ENCODE measurements around the gene SORBS1.

SORBS1 gene

DNA sequence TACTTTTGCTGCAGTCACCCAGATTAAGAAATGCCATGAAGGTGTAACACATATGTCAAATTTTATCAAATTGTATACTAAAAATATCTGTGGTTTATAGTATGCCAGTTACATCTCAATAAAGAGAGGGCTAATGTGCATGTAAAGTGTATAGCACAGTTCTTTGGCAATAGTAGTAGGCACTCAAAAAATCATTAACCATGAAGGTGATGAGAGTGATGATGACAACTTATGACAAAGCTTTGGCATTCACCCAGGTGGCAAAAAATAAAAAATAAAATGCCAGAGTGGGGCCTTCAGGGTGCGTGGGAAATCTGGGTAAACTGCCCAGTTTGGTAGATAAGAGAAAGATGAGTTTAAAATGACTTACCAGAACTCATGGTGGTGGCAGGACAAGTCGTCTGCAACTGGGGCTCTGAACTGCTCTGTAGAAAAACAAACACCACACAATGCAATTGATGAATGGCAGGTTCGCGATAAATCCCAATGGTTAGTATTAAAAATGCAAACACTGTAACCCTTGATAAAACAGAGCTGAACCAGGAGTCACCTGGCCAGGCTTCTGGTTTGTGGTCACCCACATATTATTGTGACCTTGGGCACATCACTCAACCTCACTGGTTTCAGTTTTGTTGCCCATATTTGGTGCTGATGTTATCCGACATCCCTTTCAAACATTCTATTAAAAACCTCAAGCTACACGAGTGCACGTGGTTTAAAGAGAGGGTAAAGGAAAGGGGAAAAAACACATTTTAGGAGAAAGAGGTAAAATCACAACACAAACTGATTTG lies 120.2 kb downstream of the SORBS1 start:
- Mint-ChIP-seq H3K27me3 (ENCODE audit: low read depth) (peaks cover 46% of the 10 kb centered on the region), H3K9me3 (no peaks in the 10 kb centered on the region), H3K36me3 (ENCODE audit: low read depth) (no peaks in the 10 kb centered on the region), H3K27ac (no peak overlapping the region), H3K4me3 (no peak overlapping the region), H3K4me1 (ENCODE audit: low read depth) (peaks cover 10% of the 10 kb centered on the region)
- DNase-seq (ENCODE audit: low spot score), result peak; percentile 25

DNA sequence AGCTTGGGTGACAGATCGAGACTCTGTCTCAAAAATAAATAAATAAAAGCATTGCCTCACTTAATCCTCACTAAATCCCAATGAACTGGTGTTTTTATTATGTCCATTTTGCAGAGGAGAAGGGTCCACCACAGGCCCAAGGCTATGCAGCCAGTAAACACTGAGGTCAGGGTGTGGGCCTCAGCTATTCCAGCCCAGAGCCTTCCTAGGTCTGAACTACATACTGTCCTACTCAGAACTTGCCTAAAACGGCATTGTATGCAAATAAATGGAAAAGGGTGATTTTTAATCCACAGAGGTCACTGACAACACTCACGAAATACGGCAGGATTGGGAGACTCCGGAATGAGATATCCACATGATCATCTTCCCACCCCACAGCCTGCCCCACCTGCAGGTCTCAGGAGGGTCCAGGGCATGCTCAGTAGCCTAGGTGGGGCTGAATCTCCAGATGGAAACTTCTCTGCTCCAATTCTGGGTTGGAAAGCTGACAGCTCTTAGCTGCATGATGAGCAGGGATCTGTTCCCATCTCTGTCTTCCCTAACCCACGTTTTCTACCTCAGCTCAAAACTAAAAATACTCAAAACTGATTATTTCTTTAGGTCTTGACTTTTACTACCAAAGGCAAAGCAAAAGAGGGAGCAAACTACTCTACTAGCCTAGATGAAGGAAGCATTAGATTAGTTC lies 121.0 kb downstream of the SORBS1 start:
- Mint-ChIP-seq H3K4me3 (no peak overlapping the region), H3K36me3 (ENCODE audit: low read depth) (no peaks in the 10 kb centered on the region), H3K4me1 (ENCODE audit: low read depth) (peaks cover 10% of the 10 kb centered on the region), H3K27ac (no peak overlapping the region), H3K27me3 (ENCODE audit: low read depth) (peaks cover 41% of the 10 kb centered on the region), H3K9me3 (no peaks in the 10 kb centered on the region)
- DNase-seq (ENCODE audit: low spot score), result no peak

DNA sequence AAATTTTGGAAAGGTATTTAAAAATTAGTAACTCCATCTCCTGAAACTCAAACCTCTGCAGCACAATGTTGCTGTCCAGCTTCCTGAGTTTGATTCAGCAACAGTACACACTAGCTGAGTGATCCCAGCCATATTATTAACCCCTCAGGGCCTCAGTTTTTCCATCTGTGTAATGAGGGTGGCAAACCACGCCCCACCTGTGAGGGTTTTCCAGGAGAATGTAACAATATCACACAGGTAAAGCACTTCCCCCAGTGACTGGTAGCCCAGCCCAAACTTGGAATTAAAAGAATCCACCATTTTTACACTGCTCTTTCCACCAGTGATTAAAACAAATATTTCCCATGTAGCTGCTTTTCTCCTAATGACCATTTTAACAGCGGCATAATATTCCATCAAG lies 122.4 kb downstream of the SORBS1 start:
- DNase-seq (ENCODE audit: low spot score), result no peak
- no peaks in the 10 kb centered on the region for H3K36me3 Mint-ChIP-seq (ENCODE audit: low read depth)
- H3K9me3 Mint-ChIP-seq, result no peaks in the 10 kb centered on the region
- no peak overlapping the region for H3K27ac Mint-ChIP-seq
- no peak overlapping the region for H3K4me3 Mint-ChIP-seq
- peaks cover 10% of the 10 kb centered on the region for H3K4me1 Mint-ChIP-seq (ENCODE audit: low read depth)
- H3K27me3 Mint-ChIP-seq (ENCODE audit: low read depth), result peaks cover 34% of the 10 kb centered on the region

DNA sequence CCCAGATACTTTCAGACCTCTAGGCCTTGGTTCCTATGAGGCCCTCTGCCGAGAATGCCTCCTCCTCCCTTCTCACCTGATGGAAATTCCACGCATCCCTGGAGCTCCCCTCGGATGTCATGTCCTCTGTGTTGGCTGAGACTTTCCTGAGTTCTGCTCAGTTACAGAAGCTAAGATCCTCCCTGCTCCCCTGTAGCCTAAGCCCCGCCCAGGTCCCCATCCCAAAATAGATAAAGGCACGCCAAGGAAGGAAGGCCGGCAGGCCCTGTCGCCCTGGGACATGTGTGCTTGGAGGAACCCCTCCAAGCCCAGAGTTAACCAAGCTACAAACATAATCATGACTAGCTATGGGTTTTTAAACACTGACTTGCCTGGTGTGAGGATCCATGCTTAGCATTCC lies 123.5 kb downstream of the SORBS1 start:
- no peaks in the 10 kb centered on the region for H3K36me3 Mint-ChIP-seq (ENCODE audit: low read depth)
- H3K9me3 Mint-ChIP-seq, result no peaks in the 10 kb centered on the region
- H3K4me3 Mint-ChIP-seq, result no peak overlapping the region
- peaks cover 27% of the 10 kb centered on the region for H3K27me3 Mint-ChIP-seq (ENCODE audit: low read depth)
- H3K27ac Mint-ChIP-seq, result no peak overlapping the region
- peaks cover 10% of the 10 kb centered on the region for H3K4me1 Mint-ChIP-seq (ENCODE audit: low read depth)
- DNase-seq (ENCODE audit: low spot score), result no peak

DNA sequence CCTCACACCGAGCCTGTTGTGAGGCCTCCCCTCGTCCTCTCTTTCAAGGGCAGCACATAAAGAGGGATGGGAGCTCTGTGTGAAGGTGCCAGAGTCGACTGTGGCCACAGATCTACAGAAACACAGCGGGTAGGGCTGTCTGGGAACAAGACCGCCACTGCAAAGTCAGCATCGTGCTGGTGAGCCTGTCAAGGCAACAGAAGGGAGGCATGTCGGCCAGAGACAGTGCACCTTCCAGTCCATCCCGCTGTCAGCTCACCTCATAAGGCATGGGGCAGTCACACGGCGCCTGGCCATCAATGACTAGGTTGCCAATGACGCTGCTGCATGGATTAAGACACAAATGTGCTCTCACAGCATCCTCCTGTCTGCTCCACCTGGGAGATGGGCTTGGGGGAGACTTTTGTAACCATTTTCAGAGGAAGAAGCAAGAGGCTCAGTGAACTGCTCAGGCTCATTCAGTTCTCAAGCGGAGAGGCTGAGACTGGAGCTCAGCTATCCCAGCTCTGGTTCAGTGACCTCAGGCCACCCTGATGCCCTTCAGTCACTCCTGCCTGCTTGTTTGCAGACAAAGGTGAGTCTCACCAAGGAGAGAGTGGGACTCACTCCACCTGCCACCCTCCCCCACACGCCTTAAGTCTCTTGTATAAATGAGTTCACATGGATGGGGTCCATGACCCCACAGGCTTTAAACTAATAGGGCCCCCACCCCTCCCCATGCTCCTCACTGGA lies 125.5 kb downstream of the SORBS1 start:
- Mint-ChIP-seq H3K4me3 (no peak overlapping the region), H3K4me1 (ENCODE audit: low read depth) (no peaks in the 10 kb centered on the region), H3K9me3 (no peaks in the 10 kb centered on the region), H3K36me3 (ENCODE audit: low read depth) (no peaks in the 10 kb centered on the region), H3K27ac (no peak overlapping the region), H3K27me3 (ENCODE audit: low read depth) (peaks cover 13% of the 10 kb centered on the region)
- DNase-seq (ENCODE audit: low spot score), result no peak

DNA sequence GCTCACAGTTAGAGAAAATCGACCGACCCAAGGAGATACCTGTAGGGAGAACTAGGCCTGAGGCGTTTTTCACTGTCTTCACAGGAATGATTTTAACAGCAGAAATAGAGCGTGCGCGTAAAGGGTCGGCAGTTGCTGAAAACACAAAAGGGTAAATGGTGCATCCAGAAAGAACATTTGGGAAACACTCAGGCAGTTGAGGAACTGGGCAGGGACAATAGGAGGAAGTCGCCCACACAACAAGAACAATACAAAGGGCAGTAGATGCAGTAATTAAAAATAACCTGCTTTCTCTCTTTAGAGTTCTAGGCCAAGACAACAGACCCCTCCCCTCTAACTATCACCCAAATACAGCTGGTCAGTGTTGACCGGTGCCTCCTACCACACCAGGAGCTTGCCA lies 126.6 kb downstream of the SORBS1 start:
- Mint-ChIP-seq H3K4me3 (no peak overlapping the region), H3K27me3 (ENCODE audit: low read depth) (peaks cover 8% of the 10 kb centered on the region), H3K36me3 (ENCODE audit: low read depth) (no peaks in the 10 kb centered on the region), H3K27ac (no peak overlapping the region), H3K9me3 (no peaks in the 10 kb centered on the region), H3K4me1 (ENCODE audit: low read depth) (no peaks in the 10 kb centered on the region)
- no peak for DNase-seq (ENCODE audit: low spot score)

DNA sequence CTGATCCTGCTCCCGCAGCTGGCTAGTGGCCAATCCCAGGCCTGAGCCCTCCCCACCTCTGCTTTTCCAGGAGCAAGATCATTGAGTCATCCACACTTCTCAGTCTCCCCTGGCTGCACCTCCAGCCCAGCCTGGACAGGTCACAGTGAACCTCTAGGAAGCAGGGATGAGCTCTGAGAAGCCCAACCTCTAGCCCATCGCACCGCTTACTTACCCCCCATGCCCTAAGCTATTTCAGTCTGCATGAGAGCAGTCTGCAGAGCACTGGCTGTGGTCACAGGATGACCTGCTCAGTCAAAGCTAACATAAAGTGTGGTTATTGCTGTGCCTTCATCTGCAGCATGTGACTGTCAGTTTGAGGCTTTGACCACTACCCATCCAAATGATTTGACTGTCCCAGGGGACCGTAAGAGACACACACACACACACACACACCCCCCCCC lies 129.2 kb downstream of the SORBS1 start:
- Mint-ChIP-seq H3K4me1 (ENCODE audit: low read depth) (no peaks in the 10 kb centered on the region), H3K27ac (no peak overlapping the region), H3K27me3 (ENCODE audit: low read depth) (peaks cover 5% of the 10 kb centered on the region), H3K9me3 (no peaks in the 10 kb centered on the region), H3K36me3 (ENCODE audit: low read depth) (no peaks in the 10 kb centered on the region), H3K4me3 (no peak overlapping the region)
- no peak for DNase-seq (ENCODE audit: low spot score)

DNA sequence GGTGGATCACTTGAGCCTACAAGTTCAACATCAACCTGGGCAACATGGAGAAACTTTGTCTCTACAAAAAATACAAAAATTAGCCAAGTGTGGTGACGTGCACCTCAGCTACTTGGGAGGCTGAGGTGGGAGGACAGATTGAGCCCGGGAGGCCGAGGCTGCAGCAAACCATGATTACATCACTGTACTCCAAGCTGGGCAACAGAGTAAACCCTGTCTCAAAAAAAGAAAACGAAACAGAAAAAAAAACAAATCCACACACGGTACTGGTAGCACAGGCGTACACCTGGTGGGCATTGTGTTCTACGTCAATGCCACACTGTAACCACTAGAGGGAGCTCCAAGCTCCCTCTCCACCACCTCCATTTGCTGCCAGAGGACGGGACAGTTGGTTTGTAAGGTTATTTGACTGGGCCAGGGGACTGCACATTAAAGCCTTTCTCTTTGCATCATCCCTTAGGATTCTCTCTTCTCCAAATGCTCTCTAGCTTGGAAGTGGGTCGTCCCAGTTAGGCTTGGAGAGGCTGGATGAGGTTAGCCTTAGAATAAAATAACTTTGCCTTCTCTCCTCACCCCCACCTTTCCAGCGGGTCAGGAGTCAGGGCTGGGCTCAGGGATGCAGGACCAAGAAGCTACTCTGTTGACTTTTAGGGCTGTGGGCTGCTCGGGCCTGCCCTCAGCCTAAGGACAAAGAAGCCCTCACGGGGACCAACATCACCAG lies 130.8 kb downstream of the SORBS1 start:
- peak; percentile 27 for DNase-seq (ENCODE audit: low spot score)
- H3K27me3 Mint-ChIP-seq (ENCODE audit: low read depth), result peaks cover 5% of the 10 kb centered on the region
- no peaks in the 10 kb centered on the region for H3K36me3 Mint-ChIP-seq (ENCODE audit: low read depth)
- H3K4me1 Mint-ChIP-seq (ENCODE audit: low read depth), result no peaks in the 10 kb centered on the region
- H3K4me3 Mint-ChIP-seq, result no peak overlapping the region
- no peaks in the 10 kb centered on the region for H3K9me3 Mint-ChIP-seq
- H3K27ac Mint-ChIP-seq, result no peak overlapping the region

DNA sequence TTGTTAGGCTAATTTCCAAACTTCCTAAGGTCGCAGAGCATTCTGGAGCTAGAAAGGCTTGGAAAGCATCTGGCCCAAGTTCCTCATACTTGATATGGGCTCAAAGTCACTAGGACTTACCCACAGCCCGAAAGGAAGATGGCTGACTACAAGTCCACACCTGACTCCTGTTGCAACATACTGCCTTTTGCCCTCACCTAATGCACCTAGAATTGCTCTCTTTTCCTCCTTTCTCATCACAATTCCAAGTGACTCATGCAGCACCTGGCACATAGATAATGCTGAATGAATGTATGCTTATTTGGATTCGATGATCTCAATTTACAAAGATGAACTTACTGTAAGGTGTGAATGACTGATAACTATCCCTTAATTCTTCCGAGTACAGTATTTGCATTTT lies 131.5 kb downstream of the SORBS1 start:
- Mint-ChIP-seq H3K4me1 (ENCODE audit: low read depth) (no peaks in the 10 kb centered on the region), H3K9me3 (no peaks in the 10 kb centered on the region), H3K4me3 (no peak overlapping the region), H3K27me3 (ENCODE audit: low read depth) (peaks cover 9% of the 10 kb centered on the region), H3K36me3 (ENCODE audit: low read depth) (no peaks in the 10 kb centered on the region), H3K27ac (no peak overlapping the region)
- DNase-seq (ENCODE audit: low spot score), result no peak

DNA sequence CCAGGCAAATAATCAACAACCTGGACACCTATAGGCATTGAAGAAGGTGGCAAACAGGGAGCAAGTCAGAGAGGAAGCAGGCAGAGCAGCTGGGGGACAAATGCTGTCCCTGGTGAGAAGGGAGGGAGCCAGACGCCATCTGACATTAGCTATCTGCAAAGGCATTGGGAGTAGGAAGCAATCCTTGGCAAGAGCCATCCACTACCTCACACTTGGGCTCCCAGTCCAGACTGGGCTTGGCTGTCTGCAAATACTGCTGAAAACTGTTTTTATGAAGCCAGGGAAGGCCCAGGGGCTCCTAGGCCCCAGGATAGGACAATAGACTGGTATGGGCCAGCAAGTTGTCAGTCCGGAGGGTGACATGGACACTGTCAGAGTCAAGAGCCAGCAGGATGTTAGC lies 132.5 kb downstream of the SORBS1 start:
- Mint-ChIP-seq H3K36me3 (ENCODE audit: low read depth) (no peaks in the 10 kb centered on the region), H3K4me1 (ENCODE audit: low read depth) (no peaks in the 10 kb centered on the region), H3K9me3 (no peaks in the 10 kb centered on the region), H3K27ac (no peak overlapping the region), H3K4me3 (no peak overlapping the region), H3K27me3 (ENCODE audit: low read depth) (peaks cover 9% of the 10 kb centered on the region)
- DNase-seq (ENCODE audit: low spot score), result no peak

DNA sequence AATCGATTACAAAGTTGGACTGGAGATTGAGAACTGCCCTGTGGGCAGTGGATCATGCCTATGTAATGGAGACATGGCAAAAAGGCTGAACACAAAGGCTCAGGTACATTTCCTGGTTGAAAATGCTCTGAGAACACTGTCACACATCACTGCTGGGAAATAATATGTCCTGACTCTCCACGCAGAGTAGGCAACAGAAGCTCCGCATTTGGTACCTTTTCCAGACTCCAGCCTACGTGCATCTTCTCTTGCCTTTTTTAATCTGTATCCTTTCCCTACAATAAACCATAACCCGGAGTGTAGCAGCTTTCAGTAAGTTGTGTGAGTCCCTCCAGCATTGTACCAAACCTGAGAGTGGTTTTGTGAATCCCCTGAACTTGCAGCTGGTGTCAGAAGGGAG lies 134.7 kb downstream of the SORBS1 start:
- no peak overlapping the region for H3K27ac Mint-ChIP-seq
- no peaks in the 10 kb centered on the region for H3K9me3 Mint-ChIP-seq
- DNase-seq (ENCODE audit: low spot score), result no peak
- H3K27me3 Mint-ChIP-seq (ENCODE audit: low read depth), result peaks cover 9% of the 10 kb centered on the region
- no peaks in the 10 kb centered on the region for H3K4me1 Mint-ChIP-seq (ENCODE audit: low read depth)
- H3K4me3 Mint-ChIP-seq, result no peak overlapping the region
- H3K36me3 Mint-ChIP-seq (ENCODE audit: low read depth), result no peaks in the 10 kb centered on the region

DNA sequence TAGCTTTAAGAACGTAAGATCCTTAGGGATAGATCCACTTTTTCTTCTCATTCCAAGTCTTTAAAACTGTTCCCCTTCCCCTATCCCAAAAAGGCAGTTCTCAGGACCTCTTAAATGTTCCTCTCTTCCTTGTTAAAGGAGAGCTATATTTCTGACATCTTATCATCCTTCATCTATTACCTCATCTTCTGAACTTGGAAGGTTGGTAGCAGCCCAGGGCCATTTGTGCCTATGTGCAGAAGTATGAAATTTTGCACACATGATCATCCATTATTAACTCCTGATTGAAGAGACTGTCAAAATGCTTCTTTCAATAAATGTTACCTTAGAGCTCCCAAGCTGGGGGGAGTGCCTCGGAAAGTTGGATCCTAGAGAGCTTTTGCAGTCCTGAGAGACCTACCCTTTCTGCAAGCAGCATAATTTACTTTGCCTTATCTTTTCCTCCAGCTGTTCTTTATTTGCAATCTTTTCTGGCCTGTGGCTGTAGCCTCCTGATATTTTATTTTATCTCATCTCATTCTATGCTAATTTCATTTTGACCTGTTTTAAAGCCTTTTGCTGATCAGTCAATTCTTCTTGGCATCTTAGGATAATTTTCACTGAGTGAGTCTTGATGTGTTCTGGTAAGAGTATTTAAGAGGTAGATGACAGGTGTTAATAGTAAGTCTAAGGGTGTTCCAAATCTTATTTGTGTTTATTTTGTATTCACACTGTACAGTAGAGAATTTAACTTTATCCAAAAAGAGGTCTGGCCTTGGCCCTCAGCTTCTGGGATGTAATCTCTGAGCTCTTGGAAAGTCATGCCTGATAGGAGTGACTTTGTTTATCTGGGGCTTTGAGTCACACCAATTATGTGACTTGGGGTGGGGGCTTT lies 135.3 kb downstream of the SORBS1 start:
- no peaks in the 10 kb centered on the region for H3K9me3 Mint-ChIP-seq
- no peak overlapping the region for H3K27ac Mint-ChIP-seq
- no peaks in the 10 kb centered on the region for H3K36me3 Mint-ChIP-seq (ENCODE audit: low read depth)
- no peak overlapping the region for H3K4me3 Mint-ChIP-seq
- DNase-seq (ENCODE audit: low spot score), result no peak
- no peaks in the 10 kb centered on the region for H3K4me1 Mint-ChIP-seq (ENCODE audit: low read depth)
- H3K27me3 Mint-ChIP-seq (ENCODE audit: low read depth), result peaks cover 12% of the 10 kb centered on the region

All from T-helper 2 cell treated with Interferon-gamma antibody and Interleukin-4, amounts not matched to agents 5 μg/mL and 100 μg/mL, for 36 hours (primary cell).